SK-N-SH (cell line): ENCODE data around the gene BAK1. TPM values are rescaled to one million over a fixed set of nuclear protein-coding genes. Genes with fewer than 3 reads are reported as not detected.

Experiments
- CTCF ChIA-PET: fragments of 300-600, 350-600 bp; formaldehyde crosslinking; extraction: SDS; loops from one replicate; lab custom pipeline; 2021; lab: Yijun Ruan, JAX
- POLR2A ChIA-PET: fragments of 350-600 bp; sonication (Branson Sonifier 250); formaldehyde crosslinking; extraction: SDS; loops from one replicate; lab custom pipeline; 2020; ENCODE audit warnings: antibody characterized with exemption, inconsistent platforms; lab: Yijun Ruan, JAX
- DNase-seq: peaks from one replicate; pipeline ENCODE4 v3.0.0; 2012
- H2AFZ ChIP-seq: fragments of 200-600 bp; sonication (generic); 2 replicates; pipeline ENCODE4 v1.8.1; 2016; ENCODE audit warnings: antibody characterized with exemption, mild to moderate bottlenecking, low read depth
- H3F3A ChIP-seq: fragments of 200-600 bp; sonication (generic); replicated peaks from 2 replicates; pipeline ENCODE3; 2016; ENCODE audit warnings: antibody characterized with exemption, mild to moderate bottlenecking; ENCODE audit not compliant: insufficient read depth
- H3K27ac ChIP-seq, 2 experiments: fragments of 200-500 bp in 1 of 2; fragments of 200-600 bp in 1 of 2; sonication (Bioruptor generic) in 1 of 2; sonication (generic), shearing (Covaris generic) in 1 of 2; 2 replicates each; pipeline versions ENCODE4 v1.5.1 to v1.6.1; 2014 to 2016; ENCODE audit warnings: low read depth in 2 of 2, inconsistent platforms in 1 of 2, low read length in 1 of 2, mild to moderate bottlenecking in 1 of 2, mixed read lengths in 1 of 2
- H3K27me3 ChIP-seq: fragments of 200-600 bp; sonication (generic), shearing (Covaris generic); 2 replicates; pipeline ENCODE4 v1.6.1; 2016; ENCODE audit warnings: mixed run types; ENCODE audit not compliant: insufficient read depth
- H3K36me3 ChIP-seq, 2 experiments: fragments of 200-500 bp in 1 of 2; fragments of 200-600 bp in 1 of 2; sonication (Bioruptor generic) in 1 of 2; sonication (generic) in 1 of 2; replicated peaks in 1 of 2; 2 replicates each; pipeline versions ENCODE3 to v1.5.1; 2014 to 2016; ENCODE audit warnings: low read length in 1 of 2, mild to moderate bottlenecking in 1 of 2; ENCODE audit not compliant: insufficient read depth in 2 of 2, control insufficient read depth in 1 of 2
- H3K4me1 ChIP-seq, 2 experiments: fragments of 200-500 bp in 1 of 2; fragments of 200-600 bp in 1 of 2; sonication (Bioruptor generic) in 1 of 2; sonication (generic), shearing (Covaris generic) in 1 of 2; 2 replicates each; pipeline versions ENCODE4 v1.5.1 to v1.6.1; 2014 to 2016; ENCODE audit warnings: low read depth in 1 of 2, low read length in 1 of 2, mixed run types in 1 of 2; ENCODE audit not compliant: insufficient read depth in 2 of 2, control insufficient read depth in 1 of 2
- H3K4me2 ChIP-seq: fragments of 200-600 bp; sonication (generic), shearing (Covaris generic); 2 replicates; pipeline ENCODE4 v1.6.1; 2017; ENCODE audit warnings: mixed run types
- H3K4me3 ChIP-seq, 2 experiments: fragments of 200-500 bp in 1 of 2; fragments of 200-600 bp in 1 of 2; sonication (Bioruptor generic) in 1 of 2; sonication (generic), shearing (Covaris generic) in 1 of 2; 2 replicates each; pipeline versions ENCODE4 v1.5.1 to v1.8.1; 2014 to 2016; ENCODE audit warnings: low read depth in 2 of 2, inconsistent platforms in 1 of 2, low read length in 1 of 2, mild to moderate bottlenecking in 1 of 2, mixed read lengths in 1 of 2, moderate library complexity in 1 of 2
- H3K79me2 ChIP-seq: fragments of 200-600 bp; sonication (generic); 2 replicates; pipeline ENCODE4 v1.8.1; 2017; ENCODE audit warnings: mild to moderate bottlenecking; ENCODE audit not compliant: insufficient read depth
- H3K9ac ChIP-seq: fragments of 200-600 bp; sonication (generic); 2 replicates; pipeline ENCODE4 v1.6.1; 2017; ENCODE audit warnings: mixed run types
- H3K9me2 ChIP-seq: fragments of 200-600 bp; sonication (generic); 2 replicates; pipeline ENCODE4 v1.6.1; 2017; ENCODE audit warnings: mixed run types
- H3K9me3 ChIP-seq: fragments of 200-600 bp; sonication (generic); 2 replicates; pipeline ENCODE4 v1.6.1; 2017; ENCODE audit warnings: mixed run types, mild to moderate bottlenecking, moderate library complexity
- H4K20me1 ChIP-seq: fragments of 200-600 bp; sonication (generic); 2 replicates; pipeline ENCODE4 v1.6.1; 2017; ENCODE audit warnings: mild to moderate bottlenecking, mixed run types; ENCODE audit not compliant: insufficient read depth
- ELF1 ChIP-seq: IDR thresholded peaks from 2 replicates; pipeline ENCODE4 v1.4.0; 2012
- GABPA ChIP-seq: IDR thresholded peaks from 2 replicates; pipeline ENCODE4 v1.4.0; 2012; ENCODE audit warnings: low read depth, mild to moderate bottlenecking
- JUND ChIP-seq: IDR thresholded peaks from 2 replicates; pipeline ENCODE4 v1.4.0; 2012
- MAX ChIP-seq: IDR thresholded peaks from 2 replicates; pipeline ENCODE4 v1.4.0; 2012; ENCODE audit warnings: low read depth
- MEF2A ChIP-seq: IDR thresholded peaks from 2 replicates; pipeline ENCODE4 v1.4.0; 2012; ENCODE audit warnings: low read depth, borderline replicate concordance
- NFIC ChIP-seq: IDR thresholded peaks from 2 replicates; pipeline ENCODE4 v1.4.0; 2012; ENCODE audit warnings: borderline replicate concordance
- POLR2AphosphoS5 ChIP-seq: IDR thresholded peaks from 2 replicates; pipeline ENCODE4 v1.6.1; 2012; ENCODE audit warnings: low read depth, low read length
- RFX5 ChIP-seq: IDR thresholded peaks from 2 replicates; pipeline ENCODE4 v1.6.1; 2012; ENCODE audit warnings: mild to moderate bottlenecking, improper control_type of control experiment, low read length
- RXRA ChIP-seq: IDR thresholded peaks from 2 replicates; pipeline ENCODE4 v1.4.0; 2012; ENCODE audit warnings: low read depth, mild to moderate bottlenecking, borderline replicate concordance
- SIN3A ChIP-seq: IDR thresholded peaks from 2 replicates; pipeline ENCODE4 v1.6.1; 2012; ENCODE audit warnings: low read depth, mild to moderate bottlenecking, low read length, moderate library complexity, borderline replicate concordance
- SMC3 ChIP-seq: IDR thresholded peaks from 2 replicates; pipeline ENCODE4 v1.6.1; 2012; ENCODE audit warnings: low read depth, low read length, improper control_type of control experiment
- TAF1 ChIP-seq: IDR thresholded peaks from 2 replicates; pipeline ENCODE4 v1.6.1; 2012; ENCODE audit warnings: low read depth, mild to moderate bottlenecking, low read length, moderate library complexity, borderline replicate concordance
- TEAD4 ChIP-seq: IDR thresholded peaks from 2 replicates; pipeline ENCODE4 v1.4.0; 2012; ENCODE audit warnings: mild to moderate bottlenecking, borderline replicate concordance; ENCODE audit not compliant: insufficient read depth
- USF1 ChIP-seq: IDR thresholded peaks from 2 replicates; pipeline ENCODE4 v1.4.0; 2012; ENCODE audit warnings: low read depth, borderline replicate concordance
- WGBS: methylation state at CpG from one replicate; pipeline ENCODE4 v1.1.6; 2017; ENCODE audit warnings: low lambda C conversion rate; 5-methylcytosine and 5-hydroxymethylcytosine counted together
- polyA plus RNA-seq, 3 experiments: library from polyadenylated mRNA; depleted of rRNA; stranded (reverse); fragments of >200 nt; gene quantifications; 2 replicates each; pipeline ENCODE4 v1.2.3, GENCODE V29; 2012
- TF ChIP-seq, protein P1 (sequence below): fragments of 200-600 bp; sonication (generic); IDR thresholded peaks from 2 replicates; pipeline ENCODE4 v1.6.1; 2017; ENCODE audit warnings: antibody characterized with exemption, mild to moderate bottlenecking, moderate library complexity
- TF ChIP-seq, protein P2 (sequence below): fragments of 150-350 bp; IDR thresholded peaks from 2 replicates; pipeline ENCODE4 v1.6.1; 2016; ENCODE audit warnings: mild to moderate bottlenecking, low read depth, low read length
- TF ChIP-seq, protein P3 (sequence below): IDR thresholded peaks from 2 replicates; pipeline ENCODE4 v1.6.1; 2012; ENCODE audit warnings: mild to moderate bottlenecking, low read depth, low read length, moderate library complexity
- TF ChIP-seq, protein P4 (sequence below): fragments of 150-350 bp; IDR thresholded peaks from 2 replicates; pipeline ENCODE4 v1.6.1; 2017; ENCODE audit warnings: antibody characterized with exemption, low read length, low read depth, borderline replicate concordance

The BAK1 gene
- polyA plus RNA-seq, 1 of the 3 experiments (the other 2 are of a cell fraction) = 15.4 TPM

GRCh38 chr6:33627876-33628275 lies 47.8 kb upstream of the BAK1 start:
- Histone ChIP-seq H3K9ac (no peak overlapping the region), H3K4me3 (no peak overlapping the region), H3K27ac (no peak overlapping the region), H3K9me3 (no peaks in the 10 kb centered on the region), H3K4me2 (no peak overlapping the region), H3K27me3 (no peaks in the 10 kb centered on the region), H3K79me2 (no peaks in the 10 kb centered on the region), H3K9me2 (no peaks in the 10 kb centered on the region), H4K20me1 (no peaks in the 10 kb centered on the region), H3K4me1 (peaks cover 0 to 7% of the 10 kb centered on the region in 2 experiments; a peak in 1 of 4 replicates), H2AFZ (no peak overlapping the region), H3K36me3 (no peaks in the 10 kb centered on the region), H3F3A (peaks cover under 1% of the 10 kb centered on the region)
- CTCF ChIA-PET = interaction anchor here (1.1 to 1.5 kb wide), 2 partner anchors 73 to 75 kb away, joined by 3 to 4 read pairs; no protein-coding TSS in a partner anchor
- POLR2A ChIA-PET = no interaction called here
- TF ChIP-seq, protein P1, sequence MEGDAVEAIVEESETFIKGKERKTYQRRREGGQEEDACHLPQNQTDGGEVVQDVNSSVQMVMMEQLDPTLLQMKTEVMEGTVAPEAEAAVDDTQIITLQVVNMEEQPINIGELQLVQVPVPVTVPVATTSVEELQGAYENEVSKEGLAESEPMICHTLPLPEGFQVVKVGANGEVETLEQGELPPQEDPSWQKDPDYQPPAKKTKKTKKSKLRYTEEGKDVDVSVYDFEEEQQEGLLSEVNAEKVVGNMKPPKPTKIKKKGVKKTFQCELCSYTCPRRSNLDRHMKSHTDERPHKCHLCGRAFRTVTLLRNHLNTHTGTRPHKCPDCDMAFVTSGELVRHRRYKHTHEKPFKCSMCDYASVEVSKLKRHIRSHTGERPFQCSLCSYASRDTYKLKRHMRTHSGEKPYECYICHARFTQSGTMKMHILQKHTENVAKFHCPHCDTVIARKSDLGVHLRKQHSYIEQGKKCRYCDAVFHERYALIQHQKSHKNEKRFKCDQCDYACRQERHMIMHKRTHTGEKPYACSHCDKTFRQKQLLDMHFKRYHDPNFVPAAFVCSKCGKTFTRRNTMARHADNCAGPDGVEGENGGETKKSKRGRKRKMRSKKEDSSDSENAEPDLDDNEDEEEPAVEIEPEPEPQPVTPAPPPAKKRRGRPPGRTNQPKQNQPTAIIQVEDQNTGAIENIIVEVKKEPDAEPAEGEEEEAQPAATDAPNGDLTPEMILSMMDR = no peak
- TF ChIP-seq SIN3A (no peak), RXRA (no peak), USF1 (no peak), JUND (no peak), ELF1 (no peak), TAF1 (no peak), NFIC (no peak), MEF2A (no peak), POLR2AphosphoS5 (no peak), TEAD4 (no peak), MAX (no peak), RFX5 (no peak), SMC3 (no peak), GABPA (no peak)
- TF ChIP-seq, protein P2, sequence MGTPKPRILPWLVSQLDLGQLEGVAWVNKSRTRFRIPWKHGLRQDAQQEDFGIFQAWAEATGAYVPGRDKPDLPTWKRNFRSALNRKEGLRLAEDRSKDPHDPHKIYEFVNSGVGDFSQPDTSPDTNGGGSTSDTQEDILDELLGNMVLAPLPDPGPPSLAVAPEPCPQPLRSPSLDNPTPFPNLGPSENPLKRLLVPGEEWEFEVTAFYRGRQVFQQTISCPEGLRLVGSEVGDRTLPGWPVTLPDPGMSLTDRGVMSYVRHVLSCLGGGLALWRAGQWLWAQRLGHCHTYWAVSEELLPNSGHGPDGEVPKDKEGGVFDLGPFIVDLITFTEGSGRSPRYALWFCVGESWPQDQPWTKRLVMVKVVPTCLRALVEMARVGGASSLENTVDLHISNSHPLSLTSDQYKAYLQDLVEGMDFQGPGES = no peak
- TF ChIP-seq, protein P3, sequence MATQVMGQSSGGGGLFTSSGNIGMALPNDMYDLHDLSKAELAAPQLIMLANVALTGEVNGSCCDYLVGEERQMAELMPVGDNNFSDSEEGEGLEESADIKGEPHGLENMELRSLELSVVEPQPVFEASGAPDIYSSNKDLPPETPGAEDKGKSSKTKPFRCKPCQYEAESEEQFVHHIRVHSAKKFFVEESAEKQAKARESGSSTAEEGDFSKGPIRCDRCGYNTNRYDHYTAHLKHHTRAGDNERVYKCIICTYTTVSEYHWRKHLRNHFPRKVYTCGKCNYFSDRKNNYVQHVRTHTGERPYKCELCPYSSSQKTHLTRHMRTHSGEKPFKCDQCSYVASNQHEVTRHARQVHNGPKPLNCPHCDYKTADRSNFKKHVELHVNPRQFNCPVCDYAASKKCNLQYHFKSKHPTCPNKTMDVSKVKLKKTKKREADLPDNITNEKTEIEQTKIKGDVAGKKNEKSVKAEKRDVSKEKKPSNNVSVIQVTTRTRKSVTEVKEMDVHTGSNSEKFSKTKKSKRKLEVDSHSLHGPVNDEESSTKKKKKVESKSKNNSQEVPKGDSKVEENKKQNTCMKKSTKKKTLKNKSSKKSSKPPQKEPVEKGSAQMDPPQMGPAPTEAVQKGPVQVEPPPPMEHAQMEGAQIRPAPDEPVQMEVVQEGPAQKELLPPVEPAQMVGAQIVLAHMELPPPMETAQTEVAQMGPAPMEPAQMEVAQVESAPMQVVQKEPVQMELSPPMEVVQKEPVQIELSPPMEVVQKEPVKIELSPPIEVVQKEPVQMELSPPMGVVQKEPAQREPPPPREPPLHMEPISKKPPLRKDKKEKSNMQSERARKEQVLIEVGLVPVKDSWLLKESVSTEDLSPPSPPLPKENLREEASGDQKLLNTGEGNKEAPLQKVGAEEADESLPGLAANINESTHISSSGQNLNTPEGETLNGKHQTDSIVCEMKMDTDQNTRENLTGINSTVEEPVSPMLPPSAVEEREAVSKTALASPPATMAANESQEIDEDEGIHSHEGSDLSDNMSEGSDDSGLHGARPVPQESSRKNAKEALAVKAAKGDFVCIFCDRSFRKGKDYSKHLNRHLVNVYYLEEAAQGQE = no peak
- TF ChIP-seq, protein P4, sequence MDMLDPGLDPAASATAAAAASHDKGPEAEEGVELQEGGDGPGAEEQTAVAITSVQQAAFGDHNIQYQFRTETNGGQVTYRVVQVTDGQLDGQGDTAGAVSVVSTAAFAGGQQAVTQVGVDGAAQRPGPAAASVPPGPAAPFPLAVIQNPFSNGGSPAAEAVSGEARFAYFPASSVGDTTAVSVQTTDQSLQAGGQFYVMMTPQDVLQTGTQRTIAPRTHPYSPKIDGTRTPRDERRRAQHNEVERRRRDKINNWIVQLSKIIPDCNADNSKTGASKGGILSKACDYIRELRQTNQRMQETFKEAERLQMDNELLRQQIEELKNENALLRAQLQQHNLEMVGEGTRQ = no peak
- DNase-seq = no peak
- 85% methylated on average over 4 of the region's 5 CpGs for WGBS
